Naive B cell (primary cell): ENCODE data around the gene CDON. TPM values are rescaled to one million over a fixed set of nuclear protein-coding genes. Genes with fewer than 3 reads are reported as not detected.

Experiments
- ATAC-seq, 2 donors: fragments of 150-1000 bp; cut with Tn5 transposase; 2 replicates each; pipeline ENCODE4 v1.10.0; 2021; ENCODE audit warnings: low read depth in 2 of 2, mild to moderate bottlenecking in 2 of 2, moderate library complexity in 2 of 2
- DNase-seq: peaks from one replicate; pipeline ENCODE4 v3.0.0; 2022
- H3K27ac Mint-ChIP-seq, 6 donors: one replicate each; pipeline ENCODE4 v1.8.0; 2020 to 2022; ENCODE audit warnings: mild to moderate bottlenecking in 6 of 6, mixed read lengths in 6 of 6, moderate library complexity in 5 of 6, inconsistent platforms in 2 of 6
- H3K27me3 Mint-ChIP-seq, 3 donors: one replicate each; pipeline ENCODE4 v1.8.0; 2021 to 2022; ENCODE audit warnings: mixed read lengths in 3 of 3, mild to moderate bottlenecking in 1 of 3
- H3K36me3 Mint-ChIP-seq, 2 donors: one replicate each; pipeline ENCODE4 v1.8.0; 2020 to 2022; ENCODE audit warnings: mixed read lengths in 2 of 2, inconsistent platforms in 1 of 2, mild to moderate bottlenecking in 1 of 2
- H3K4me1 Mint-ChIP-seq, 3 donors: one replicate each; pipeline ENCODE4 v1.8.0; 2020 to 2022; ENCODE audit warnings: mixed read lengths in 3 of 3, inconsistent platforms in 1 of 3, mild to moderate bottlenecking in 1 of 3, moderate library complexity in 1 of 3
- H3K4me3 Mint-ChIP-seq, 8 donors: one replicate each; pipeline ENCODE4 v1.8.0; 2020 to 2022; ENCODE audit warnings: mild to moderate bottlenecking in 8 of 8, mixed read lengths in 8 of 8, moderate library complexity in 8 of 8, inconsistent platforms in 2 of 8
- H3K9me3 Mint-ChIP-seq, 7 donors: one replicate each; pipeline ENCODE4 v1.8.0; 2020 to 2022; ENCODE audit warnings: mixed read lengths in 7 of 7, mild to moderate bottlenecking in 5 of 7, inconsistent platforms in 2 of 7, moderate library complexity in 1 of 7
- polyA plus RNA-seq, 6 donors: library from polyadenylated mRNA; unstranded; fragments of 300-500 nt; fragmentation: Illumina TruSeq; gene quantifications; one replicate each; pipeline ENCODE4 v1.2.3, GENCODE V29; 2021; ENCODE audit warnings: low read depth in 6 of 6

Gene CDON
- polyA plus RNA-seq, 6 donors from 2014 or later: not detected

DNA sequence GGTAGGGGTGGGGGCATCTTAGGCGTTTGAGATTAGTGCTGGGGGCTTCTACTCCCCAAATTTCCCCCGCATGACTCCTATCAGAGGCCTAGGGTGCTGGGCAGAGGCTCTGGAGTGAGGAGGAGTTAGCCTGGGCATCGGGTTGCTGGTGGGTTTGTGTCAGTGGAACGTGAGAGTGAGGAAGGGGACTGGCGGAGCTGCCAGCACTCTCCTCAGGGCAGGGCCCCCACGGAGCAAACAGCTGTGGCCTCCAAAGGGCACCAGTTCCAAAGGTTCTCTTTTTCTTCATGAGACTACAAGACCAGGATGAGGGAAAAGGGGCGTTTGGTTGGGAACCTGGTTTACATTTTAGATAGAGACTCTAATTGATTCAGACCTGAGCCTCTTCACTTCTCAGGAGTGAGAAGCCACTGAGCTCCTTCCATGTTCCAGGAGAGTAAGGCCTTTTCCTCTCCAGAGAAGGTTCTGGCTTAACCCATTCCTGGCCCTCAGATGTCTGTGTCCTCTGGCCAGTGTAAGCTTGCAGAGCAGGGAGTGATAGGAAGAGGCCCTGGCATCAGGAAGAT lies 35.6 kb upstream of the CDON start:
- H3K27ac Mint-ChIP-seq: peak overlapping the region in 1 of 6 donors; percentile 78
- no peak for ATAC-seq
- DNase-seq: no peak

GRCh38 chr11:126095745-126096144 lies 33.1 kb upstream of the CDON start:
- H3K27ac Mint-ChIP-seq: no peak overlapping the region
- H3K4me3 Mint-ChIP-seq: no peak overlapping the region
- H3K9me3 Mint-ChIP-seq: peaks cover 0 to 5% (median 0%) of the 10 kb centered on the region in 7 donors
- no peaks in the 10 kb centered on the region for H3K4me1 Mint-ChIP-seq
- ATAC-seq (no peak), DNase-seq (no peak)
- peaks cover 0 to 7% of the 10 kb centered on the region in 2 donors for H3K36me3 Mint-ChIP-seq
- H3K27me3 Mint-ChIP-seq: peaks cover 5 to 28% (median 17%) of the 10 kb centered on the region in 3 donors

More for the DNA sequence above, 35.6 kb upstream of the CDON start:
- no peaks in the 10 kb centered on the region for H3K4me1 Mint-ChIP-seq
- H3K27me3 Mint-ChIP-seq: peaks cover 5 to 40% (median 17%) of the 10 kb centered on the region in 3 donors
- H3K36me3 Mint-ChIP-seq: peaks cover 0 to 7% of the 10 kb centered on the region in 2 donors
- peaks cover 0 to 5% (median 0%) of the 10 kb centered on the region in 7 donors for H3K9me3 Mint-ChIP-seq
- H3K4me3 Mint-ChIP-seq: no peak overlapping the region

DNA sequence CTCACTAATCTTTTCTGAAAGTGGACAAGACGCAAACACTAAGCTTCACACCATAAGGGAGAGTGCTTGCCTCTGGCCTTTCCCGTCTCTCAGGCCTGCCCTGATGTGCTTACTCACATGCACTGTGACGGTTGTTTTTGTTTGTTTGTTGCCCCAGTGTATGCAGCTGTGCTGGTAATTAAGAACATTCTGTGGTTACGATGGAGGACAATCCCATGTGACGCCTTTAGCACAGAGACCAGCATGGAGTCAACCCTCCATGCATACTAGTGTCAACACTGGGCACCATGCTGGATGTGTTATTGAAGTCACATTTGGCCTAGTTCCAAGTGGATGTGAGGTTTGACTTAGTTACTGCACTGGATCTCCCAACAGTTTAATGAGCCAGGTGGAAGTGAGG lies 27.8 kb upstream of the CDON start:
- no peak for ATAC-seq
- H3K27me3 Mint-ChIP-seq: peaks cover 2 to 4% (median 2%) of the 10 kb centered on the region in 3 donors
- peak overlapping the region in 3 of 6 donors; percentile 10 to 53 (median 18) for H3K27ac Mint-ChIP-seq
- DNase-seq: no peak
- no peak overlapping the region for H3K4me3 Mint-ChIP-seq
- no peaks in the 10 kb centered on the region for H3K4me1 Mint-ChIP-seq
- H3K9me3 Mint-ChIP-seq: no peaks in the 10 kb centered on the region
- H3K36me3 Mint-ChIP-seq: no peaks in the 10 kb centered on the region

DNA sequence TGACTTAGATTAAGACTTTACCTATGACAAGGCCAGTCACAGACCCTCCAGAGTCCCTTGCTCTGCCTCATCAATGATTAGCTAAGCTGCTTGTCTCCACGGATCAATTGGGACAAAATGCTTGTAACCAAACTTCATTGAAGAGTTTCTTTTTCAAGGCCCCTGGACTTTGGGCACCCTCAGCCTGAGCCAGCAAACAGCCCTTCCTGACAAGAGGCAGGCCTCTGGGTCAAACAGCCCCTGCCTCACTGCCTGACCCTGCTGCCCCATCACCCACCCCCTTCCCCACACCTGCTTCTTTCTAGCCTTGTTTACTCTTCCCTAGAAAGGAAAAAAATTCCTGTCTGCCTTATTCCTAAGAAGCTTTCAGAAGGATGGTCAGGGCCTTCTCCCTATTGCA lies 26.3 kb upstream of the CDON start:
- ATAC-seq (no peak), DNase-seq (no peak)
- Mint-ChIP-seq H3K27ac (no peak overlapping the region), H3K4me3 (no peak overlapping the region), H3K27me3 (peaks cover 3 to 8% (median 4%) of the 10 kb centered on the region in 3 donors), H3K9me3 (no peaks in the 10 kb centered on the region), H3K36me3 (no peaks in the 10 kb centered on the region), H3K4me1 (no peaks in the 10 kb centered on the region)

- no peak overlapping the region for H3K27ac Mint-ChIP-seq
- no peak overlapping the region for H3K4me3 Mint-ChIP-seq
- H3K27me3 Mint-ChIP-seq: peaks cover 6 to 25% (median 21%) of the 10 kb centered on the region in 3 donors
- no peaks in the 10 kb centered on the region for H3K4me1 Mint-ChIP-seq
- no peak for DNase-seq
- ATAC-seq: no peak
- H3K36me3 Mint-ChIP-seq: no peaks in the 10 kb centered on the region
- H3K9me3 Mint-ChIP-seq: no peaks in the 10 kb centered on the region
Observed at GRCh38 chr11:126086248-126086647, 23.6 kb upstream of the CDON start.

DNA sequence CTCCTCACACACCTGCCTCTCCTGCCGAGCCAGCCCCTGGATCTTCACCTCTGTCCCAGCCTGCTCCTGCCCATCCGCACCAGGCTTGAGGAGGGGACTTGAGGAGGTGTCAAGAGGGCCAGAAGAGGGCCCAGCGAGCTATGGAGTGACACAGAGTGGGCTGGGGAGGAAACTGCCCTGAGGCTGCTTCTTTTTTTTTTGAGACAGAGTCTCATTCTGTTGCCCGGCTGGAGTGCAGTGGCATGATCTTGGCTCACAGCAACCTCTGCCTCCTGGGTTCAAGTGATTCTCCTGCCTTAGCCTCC lies 21.9 kb upstream of the CDON start:
- H3K27ac Mint-ChIP-seq: peak overlapping the region in 1 of 6 donors; percentile 20
- H3K4me3 Mint-ChIP-seq: peak overlapping the region in 1 of 8 donors; percentile 15
- ATAC-seq: no peak

GRCh38 chr11:126083829-126084607 lies 21.4 kb upstream of the CDON start:
- no peaks in the 10 kb centered on the region for H3K4me1 Mint-ChIP-seq
- H3K9me3 Mint-ChIP-seq: no peaks in the 10 kb centered on the region
- no peak overlapping the region for H3K27ac Mint-ChIP-seq
- no peak for DNase-seq
- H3K27me3 Mint-ChIP-seq: peaks cover 6 to 25% (median 21%) of the 10 kb centered on the region in 3 donors
- no peak for ATAC-seq
- peak overlapping the region in 1 of 8 donors; percentile 61 for H3K4me3 Mint-ChIP-seq
- H3K36me3 Mint-ChIP-seq: no peaks in the 10 kb centered on the region

More for the DNA sequence above, 21.9 kb upstream of the CDON start:
- DNase-seq: no peak
- Mint-ChIP-seq H3K4me1 (no peaks in the 10 kb centered on the region), H3K9me3 (no peaks in the 10 kb centered on the region), H3K36me3 (no peaks in the 10 kb centered on the region), H3K27me3 (peaks cover 6 to 25% (median 21%) of the 10 kb centered on the region in 3 donors)

DNA sequence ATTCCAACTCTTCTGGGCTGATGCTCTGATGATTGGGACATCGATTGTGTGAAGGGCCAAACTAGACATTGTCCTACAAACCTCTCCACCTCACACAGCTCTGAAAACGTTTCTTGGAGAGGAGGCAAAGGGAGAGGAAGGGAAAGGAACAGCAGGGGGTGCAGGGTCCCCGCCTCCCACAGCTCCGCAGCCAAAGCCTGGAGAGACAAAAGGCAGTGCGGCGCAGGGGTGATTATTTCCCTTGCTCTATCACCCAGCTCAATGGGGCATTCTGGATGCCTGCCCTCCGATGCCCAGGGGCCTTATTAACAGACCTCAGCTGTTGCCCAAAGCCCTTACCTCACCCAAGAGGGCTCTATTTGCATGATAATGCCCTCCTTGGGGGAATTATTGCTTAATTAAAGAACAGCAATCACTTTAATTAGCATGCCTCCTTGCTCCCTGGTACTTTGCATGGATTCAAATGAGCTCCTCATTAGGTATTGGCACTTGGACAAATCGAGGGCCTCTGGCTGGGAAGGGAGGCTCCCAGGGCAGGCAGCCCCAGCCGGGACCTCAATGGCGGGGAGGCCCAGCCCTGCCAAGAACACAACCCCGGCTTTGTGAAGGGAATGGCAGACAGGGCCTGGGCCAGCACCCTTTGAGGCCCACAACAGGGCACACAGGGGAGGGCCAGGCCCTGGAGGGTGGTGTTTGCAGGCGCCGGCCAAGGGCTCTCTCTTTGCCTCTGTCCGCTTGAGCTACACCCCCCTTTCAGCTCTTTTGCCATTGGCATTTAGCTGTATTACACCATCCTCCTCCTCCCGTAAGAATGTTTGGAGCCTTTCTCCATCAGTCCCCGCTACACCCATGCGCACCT lies 19.8 kb upstream of the CDON start:
- ATAC-seq: no peak
- H3K9me3 Mint-ChIP-seq: no peaks in the 10 kb centered on the region
- H3K27ac Mint-ChIP-seq: peak overlapping the region in 1 of 6 donors; percentile 37
- peaks cover 11 to 25% (median 21%) of the 10 kb centered on the region in 3 donors for H3K27me3 Mint-ChIP-seq
- H3K4me3 Mint-ChIP-seq: no peak overlapping the region
- H3K36me3 Mint-ChIP-seq: no peaks in the 10 kb centered on the region
- DNase-seq: no peak
- no peaks in the 10 kb centered on the region for H3K4me1 Mint-ChIP-seq

DNA sequence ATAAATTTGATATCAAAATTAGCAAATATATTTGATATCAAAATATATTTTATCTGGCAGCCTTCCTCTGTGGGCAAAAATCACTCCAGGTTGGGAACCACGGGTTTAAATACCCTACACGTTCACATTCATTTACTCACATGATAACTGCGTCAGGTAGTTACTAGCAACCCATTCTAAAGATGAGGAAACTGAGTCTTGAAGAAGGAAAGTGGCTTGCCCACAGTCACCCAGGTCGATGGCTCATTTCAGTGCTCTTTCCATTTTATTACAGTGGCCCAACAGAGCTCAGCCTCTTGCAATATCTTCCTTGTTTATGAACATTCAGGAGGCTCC lies 19.2 kb upstream of the CDON start:
- DNase-seq (no peak), ATAC-seq (no peak)
- Mint-ChIP-seq H3K27ac (no peak overlapping the region), H3K9me3 (no peaks in the 10 kb centered on the region), H3K4me1 (no peaks in the 10 kb centered on the region), H3K4me3 (no peak overlapping the region), H3K27me3 (peaks cover 13 to 26% (median 21%) of the 10 kb centered on the region in 3 donors), H3K36me3 (no peaks in the 10 kb centered on the region)

GRCh38 chr11:126080161-126080941 lies 17.7 kb upstream of the CDON start:
- Mint-ChIP-seq H3K36me3 (no peaks in the 10 kb centered on the region), H3K27ac (no peak overlapping the region), H3K4me1 (no peaks in the 10 kb centered on the region), H3K4me3 (no peak overlapping the region), H3K27me3 (peaks cover 9 to 33% (median 18%) of the 10 kb centered on the region in 3 donors), H3K9me3 (no peaks in the 10 kb centered on the region)
- ATAC-seq (no peak), DNase-seq (no peak)

DNA sequence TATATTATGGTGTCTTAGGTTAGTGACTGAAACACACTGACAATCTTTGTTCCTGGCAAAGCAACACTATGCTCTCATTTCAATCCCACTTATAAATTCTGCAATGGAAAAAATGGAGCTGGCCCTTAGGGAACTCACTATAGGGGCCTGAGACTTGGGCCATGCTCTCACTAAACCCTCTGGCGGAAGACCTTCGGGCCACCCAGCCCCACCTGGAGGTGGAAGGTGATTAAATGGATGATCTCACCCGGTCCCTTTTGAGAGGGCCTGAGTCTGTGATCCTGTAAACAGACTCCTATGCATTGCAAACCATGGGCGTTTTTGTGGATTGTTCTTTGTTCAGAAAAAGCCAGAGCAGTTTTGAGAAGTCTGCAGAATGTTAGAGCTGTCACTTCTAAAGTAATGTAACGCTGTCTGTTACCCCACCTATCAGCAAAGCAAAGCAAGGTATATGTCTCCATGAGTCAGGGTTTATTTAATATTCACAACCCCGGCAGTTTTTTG lies 17.0 kb upstream of the CDON start:
- DNase-seq (no peak), ATAC-seq (no peak)
- Mint-ChIP-seq H3K27me3 (peaks cover 9 to 40% (median 19%) of the 10 kb centered on the region in 3 donors), H3K36me3 (no peaks in the 10 kb centered on the region), H3K4me1 (no peaks in the 10 kb centered on the region), H3K4me3 (no peak overlapping the region), H3K27ac (no peak overlapping the region), H3K9me3 (no peaks in the 10 kb centered on the region)

DNA sequence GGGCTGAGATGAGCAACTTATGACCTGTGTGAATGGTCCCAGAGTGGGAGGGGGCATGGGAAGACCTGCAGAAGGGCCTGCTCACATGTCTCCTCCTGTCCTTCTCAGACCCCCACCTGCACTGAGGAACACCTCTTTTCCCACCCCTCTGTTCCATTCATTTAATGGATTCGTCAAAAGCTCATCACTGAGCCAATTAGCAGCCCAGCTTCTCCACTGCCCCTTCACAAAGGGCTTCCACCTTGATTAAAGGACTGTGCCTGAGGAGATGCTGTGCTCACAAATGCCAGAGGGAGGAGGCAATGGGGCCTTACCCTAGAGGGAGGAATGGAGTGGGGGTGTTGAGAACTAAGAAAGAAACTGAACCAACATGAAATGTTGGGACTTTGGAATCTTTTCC lies 14.0 kb upstream of the CDON start:
- Mint-ChIP-seq H3K9me3 (no peaks in the 10 kb centered on the region), H3K27me3 (peaks cover 5 to 17% (median 6%) of the 10 kb centered on the region in 3 donors), H3K36me3 (no peaks in the 10 kb centered on the region), H3K27ac (no peak overlapping the region), H3K4me3 (no peak overlapping the region), H3K4me1 (no peaks in the 10 kb centered on the region)
- DNase-seq (no peak), ATAC-seq (no peak)
